ENCODE measurements around the gene DPYSL5.

DNA sequence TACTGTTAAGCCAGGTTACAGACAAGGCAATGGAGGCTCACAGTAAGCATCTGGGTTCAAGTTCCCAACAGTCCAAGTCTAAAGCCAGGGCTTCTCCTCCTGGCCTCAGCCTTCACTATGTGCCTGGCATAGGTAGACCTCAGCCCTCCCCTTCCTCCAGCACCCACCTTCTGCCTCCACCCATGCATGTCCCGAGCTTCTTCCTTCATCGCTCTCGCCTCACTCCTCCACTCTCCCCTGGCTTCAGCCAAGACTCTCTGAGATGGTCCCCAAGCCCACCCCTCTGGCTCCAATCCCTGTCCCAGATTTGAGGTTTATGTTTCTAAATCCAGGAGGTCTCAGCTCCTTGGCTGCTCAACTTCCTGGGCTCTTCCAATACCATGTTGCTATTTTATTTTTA, 35.2 kb upstream of the DPYSL5 start:
- TF ChIP-seq, protein P1, sequence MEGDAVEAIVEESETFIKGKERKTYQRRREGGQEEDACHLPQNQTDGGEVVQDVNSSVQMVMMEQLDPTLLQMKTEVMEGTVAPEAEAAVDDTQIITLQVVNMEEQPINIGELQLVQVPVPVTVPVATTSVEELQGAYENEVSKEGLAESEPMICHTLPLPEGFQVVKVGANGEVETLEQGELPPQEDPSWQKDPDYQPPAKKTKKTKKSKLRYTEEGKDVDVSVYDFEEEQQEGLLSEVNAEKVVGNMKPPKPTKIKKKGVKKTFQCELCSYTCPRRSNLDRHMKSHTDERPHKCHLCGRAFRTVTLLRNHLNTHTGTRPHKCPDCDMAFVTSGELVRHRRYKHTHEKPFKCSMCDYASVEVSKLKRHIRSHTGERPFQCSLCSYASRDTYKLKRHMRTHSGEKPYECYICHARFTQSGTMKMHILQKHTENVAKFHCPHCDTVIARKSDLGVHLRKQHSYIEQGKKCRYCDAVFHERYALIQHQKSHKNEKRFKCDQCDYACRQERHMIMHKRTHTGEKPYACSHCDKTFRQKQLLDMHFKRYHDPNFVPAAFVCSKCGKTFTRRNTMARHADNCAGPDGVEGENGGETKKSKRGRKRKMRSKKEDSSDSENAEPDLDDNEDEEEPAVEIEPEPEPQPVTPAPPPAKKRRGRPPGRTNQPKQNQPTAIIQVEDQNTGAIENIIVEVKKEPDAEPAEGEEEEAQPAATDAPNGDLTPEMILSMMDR (IDR thresholded peaks at IDR 0.05; ENCODE audit: insufficient read depth, low read depth, low read length): no peak
- no peak for TF ChIP-seq EZH2 (IDR thresholded peaks at IDR 0.05; ENCODE audit: insufficient read depth, low read length)

Data from astrocyte (in vitro differentiated cells and primary cell).